SW 1271 (cell line): ENCODE results near the gene FBXO48.
A peak's percentile ranks its signal among the peaks of the same experiment; 100 is the strongest.
"Not testable (repeated sequence)": the region's sequence is repeated elsewhere in the genome, so short reads cannot be mapped to it uniquely, and the experiment has no call there.

Source experiments
- DNase-seq, 2 experiments: peaks; one replicate each; lab custom pipeline; 2025; lab: John Stamatoyannopoulos, UW

FBXO48 gene, protein sequence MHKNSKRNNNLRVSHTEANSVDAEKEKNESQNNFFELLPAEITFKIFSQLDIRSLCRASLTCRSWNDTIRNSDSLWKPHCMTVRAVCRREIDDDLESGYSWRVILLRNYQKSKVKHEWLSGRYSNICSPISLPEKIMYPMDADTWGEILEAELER

DNA sequence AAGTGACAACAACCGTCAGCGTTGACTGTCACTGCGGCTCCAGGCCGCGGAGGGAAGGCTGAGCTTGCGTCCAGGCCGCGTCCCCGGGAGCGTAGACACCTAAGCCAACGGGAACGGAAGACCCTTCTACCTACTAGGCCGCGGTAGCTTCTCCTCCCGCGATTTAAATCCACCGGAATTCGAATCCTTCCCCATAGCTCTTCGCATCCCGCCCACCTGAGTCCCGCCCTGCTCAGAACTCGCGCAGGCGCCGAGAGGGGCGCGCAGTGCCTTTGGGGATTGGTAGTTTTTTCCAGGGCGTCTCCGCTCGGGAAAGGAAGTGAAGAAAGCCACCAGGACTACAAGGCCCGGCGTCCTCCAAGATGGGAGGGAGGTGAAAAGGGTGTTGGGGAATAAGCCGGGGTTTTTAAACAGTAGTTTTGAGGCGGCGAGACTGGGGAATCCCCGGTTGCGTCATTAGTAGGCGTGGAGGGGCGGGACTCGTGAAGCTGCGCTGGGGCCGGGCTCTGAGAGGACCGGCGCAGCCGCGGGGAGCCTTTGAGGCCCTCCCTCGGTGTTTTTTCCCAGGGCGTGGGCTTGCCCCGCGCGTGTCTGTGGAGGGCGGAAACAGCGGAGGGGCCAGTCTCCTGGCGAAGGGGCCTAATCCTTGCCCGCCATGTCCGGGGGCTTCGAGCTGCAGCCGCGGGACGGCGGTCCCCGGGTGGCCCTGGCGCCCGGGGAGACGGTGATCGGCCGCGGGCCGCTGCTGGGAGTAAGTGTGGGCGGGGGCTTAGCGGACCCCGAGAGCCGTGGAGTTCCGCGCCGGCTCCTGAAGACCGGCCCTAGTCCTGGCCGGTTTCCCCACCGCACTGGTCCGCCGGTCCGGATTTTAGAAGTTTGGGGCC, at the start of gene FBXO48, which contains the start of gene APLF:
FBXO48 (minus strand) TSS at position 218 of the 884 bp plus-strand sequence. CDS start 2,149 bp downstream, outside the sequence.
APLF (plus strand) TSS at position 509 of the 884 bp plus-strand sequence; CDS start at position 656, 147 bp downstream.
- peak; percentile 98 to 99 for DNase-seq

DNA sequence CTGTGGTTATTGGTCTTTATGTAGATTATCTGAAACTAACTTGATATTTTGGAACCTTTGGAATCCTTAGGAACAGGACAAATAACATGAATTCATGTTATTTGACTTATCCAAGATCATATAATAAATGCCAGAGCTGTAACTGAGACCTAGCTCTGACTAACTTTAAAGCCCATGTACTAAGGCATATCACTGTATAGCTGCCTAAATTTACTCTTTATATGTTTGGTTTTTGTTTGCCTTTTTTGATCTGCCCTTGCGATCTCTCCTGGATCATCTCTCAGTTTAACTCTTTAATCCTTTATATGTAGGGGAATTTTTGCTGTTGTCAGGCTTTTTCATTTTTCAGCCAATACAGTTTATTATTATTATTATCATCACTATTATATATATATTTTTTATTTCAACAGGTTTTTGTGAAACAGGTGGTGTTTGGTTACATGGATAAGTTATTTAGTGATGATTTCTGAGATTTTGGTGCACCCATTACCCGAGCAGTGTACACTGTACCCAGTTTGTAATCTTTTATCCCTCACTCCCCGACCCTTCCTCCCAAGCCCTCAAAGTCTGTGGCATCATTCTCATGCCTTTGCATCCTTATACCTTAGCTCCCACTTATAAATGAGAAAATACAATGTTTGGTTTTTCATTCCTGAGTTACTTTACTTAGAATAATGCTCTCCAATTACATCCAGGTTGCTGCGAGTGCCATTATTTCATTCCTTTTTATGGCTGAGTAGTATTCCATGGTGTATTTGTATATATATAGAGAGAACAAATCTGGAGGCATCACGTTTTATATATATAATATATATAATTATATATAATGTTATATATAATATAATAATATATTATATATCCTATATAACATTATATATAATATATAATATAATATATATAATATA, 49.2 kb upstream of the FBXO48 start:
- DNase-seq, result no peak

DNA sequence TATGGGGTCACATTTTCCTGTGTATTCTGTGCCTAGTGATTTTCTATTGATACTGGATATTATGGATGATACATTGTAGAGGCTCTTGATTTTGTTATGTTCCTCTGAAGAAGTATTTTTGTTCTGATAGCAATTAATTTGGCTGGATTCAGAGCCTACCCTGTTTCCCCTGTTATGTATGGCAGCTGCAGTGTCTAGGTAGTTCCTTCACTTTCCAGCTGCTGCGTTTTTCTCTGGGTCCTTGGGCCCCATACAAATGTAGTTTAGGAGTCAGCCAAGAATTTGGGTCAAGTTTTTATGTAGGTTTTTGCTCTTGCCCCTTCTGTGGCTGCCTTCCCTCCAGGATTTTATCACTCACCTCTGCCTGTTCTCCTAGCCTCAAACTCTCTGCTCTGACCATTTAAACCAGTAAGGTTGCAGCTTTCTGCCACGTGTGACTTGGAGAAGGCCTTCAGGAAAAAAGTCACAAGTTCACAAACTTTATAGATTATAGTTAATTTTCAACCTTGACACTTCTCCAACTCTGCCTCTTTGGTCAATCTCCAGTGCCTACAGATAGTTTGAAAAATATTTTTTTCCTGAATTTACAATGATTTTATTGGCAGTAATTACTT, 47.3 kb upstream of the FBXO48 start:
- DNase-seq, result no peak

DNA sequence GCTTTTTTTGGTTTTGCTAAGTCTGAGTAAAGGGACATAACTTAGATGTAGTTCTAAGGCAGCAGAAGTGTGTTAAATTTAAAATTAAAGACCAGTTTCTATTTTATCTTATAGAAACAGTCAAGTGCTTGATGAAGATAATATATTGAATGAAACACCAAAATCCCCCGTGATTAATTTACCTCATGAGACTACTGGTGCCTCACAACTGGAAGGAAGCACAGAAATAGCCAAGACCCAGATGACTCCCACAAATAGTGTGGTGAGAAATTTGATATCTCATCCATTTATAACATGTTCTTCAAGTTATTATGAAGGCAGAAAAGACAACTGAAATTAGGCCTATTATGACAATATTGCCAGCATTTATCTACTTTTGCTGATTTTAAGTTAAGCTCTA, 45.9 kb upstream of the FBXO48 start:
- no peak for DNase-seq

DNA sequence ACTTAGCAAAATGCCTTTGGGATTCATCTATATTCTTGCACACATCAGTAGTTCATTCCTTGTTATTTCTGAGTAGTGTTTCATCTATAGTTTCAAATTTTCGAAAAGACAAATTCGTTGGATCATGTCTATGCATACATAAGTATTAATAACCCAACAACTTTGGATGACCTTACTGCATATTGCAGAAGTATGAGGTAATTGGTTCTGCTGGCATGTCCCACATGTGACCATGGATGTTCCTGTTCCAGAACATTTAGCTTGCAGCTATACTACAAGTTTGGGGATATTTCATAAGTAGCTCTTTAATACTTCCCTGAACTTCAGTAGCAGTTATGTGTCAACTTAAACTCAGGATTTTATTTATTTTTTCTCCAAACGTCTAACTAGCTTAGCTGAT, 45.2 kb upstream of the FBXO48 start:
- no peak for DNase-seq

DNA sequence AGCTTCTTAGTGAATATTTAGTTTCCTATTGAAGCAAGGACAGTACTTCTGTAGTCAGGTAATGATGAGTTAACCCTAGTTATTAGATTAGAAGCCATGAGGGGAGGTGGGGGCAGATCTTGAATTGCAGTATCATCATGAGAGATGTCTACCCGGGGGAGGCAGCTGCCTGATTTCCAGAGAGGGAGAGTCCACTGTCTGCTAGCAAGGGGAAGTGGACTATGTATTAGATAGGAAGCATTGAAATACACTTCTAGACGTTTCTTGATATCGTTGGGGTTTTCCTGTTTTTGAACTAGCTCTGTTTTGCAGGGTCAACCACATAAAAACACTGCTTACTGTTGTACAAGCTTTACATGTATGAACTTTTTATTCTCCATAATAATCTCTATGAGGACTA, 39.1 kb upstream of the FBXO48 start:
- DNase-seq, result no peak

GRCh38 chr2:68505603-68506159, 38.6 kb upstream of the FBXO48 start:
- DNase-seq, result no peak

- DNase-seq, result no peak
These were observed 34.7 kb upstream of the FBXO48 start for GRCh38 chr2:68501768-68502167.

- DNase-seq, result no peak
These were observed 33.6 kb upstream of the FBXO48 start for GRCh38 chr2:68500649-68501048.

DNA sequence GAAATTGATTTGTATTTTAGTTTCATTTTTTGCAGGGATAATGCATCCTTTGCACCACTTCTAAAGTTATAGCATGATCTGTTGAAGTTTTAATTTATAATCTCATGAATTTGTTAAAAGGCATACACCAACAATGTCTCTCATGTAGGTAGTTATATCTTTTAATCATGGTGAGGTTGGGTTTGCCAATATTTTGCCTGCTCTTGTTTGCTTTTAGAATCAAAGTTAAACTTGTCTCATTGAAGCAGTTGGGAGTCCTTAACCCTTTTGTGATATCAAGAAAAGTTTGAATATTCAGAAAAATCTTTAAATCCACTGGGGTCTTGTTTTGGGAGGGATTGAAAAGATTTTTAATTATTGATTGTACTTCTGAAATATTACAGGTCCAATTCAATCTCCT, 32.0 kb upstream of the FBXO48 start:
- DNase-seq, result no peak

DNA sequence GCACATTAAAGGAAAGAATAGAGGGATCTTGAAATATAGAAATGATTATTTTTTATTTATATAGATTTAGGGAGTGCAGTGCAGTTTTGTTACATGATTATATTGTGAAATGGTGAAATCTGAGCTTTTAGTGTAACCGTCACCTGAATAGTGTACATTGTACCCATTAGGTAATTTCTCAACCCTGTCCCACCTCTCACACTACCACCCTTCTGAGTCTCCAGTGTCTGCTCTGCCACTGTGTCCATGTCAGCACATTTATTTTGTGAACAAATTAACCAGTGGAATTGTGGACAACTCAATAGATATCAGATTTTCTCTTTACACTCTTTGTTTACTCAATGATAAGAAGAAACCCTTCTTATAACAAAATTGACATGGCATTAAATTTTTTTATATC, 24.5 kb upstream of the FBXO48 start:
- DNase-seq, result no peak

- DNase-seq, result no peak
These were observed 22.2 kb upstream of the FBXO48 start for GRCh38 chr2:68489282-68489681.

GRCh38 chr2:68488605-68489004, 21.5 kb upstream of the FBXO48 start:
- DNase-seq, result not testable (repeated sequence)

GRCh38 chr2:68487773-68488355, 20.8 kb upstream of the FBXO48 start:
- DNase-seq, result peak in 1 of 2 experiments; percentile 45

- DNase-seq, result no peak
These were observed 15.9 kb upstream of the FBXO48 start for GRCh38 chr2:68483011-68483410.

DNA sequence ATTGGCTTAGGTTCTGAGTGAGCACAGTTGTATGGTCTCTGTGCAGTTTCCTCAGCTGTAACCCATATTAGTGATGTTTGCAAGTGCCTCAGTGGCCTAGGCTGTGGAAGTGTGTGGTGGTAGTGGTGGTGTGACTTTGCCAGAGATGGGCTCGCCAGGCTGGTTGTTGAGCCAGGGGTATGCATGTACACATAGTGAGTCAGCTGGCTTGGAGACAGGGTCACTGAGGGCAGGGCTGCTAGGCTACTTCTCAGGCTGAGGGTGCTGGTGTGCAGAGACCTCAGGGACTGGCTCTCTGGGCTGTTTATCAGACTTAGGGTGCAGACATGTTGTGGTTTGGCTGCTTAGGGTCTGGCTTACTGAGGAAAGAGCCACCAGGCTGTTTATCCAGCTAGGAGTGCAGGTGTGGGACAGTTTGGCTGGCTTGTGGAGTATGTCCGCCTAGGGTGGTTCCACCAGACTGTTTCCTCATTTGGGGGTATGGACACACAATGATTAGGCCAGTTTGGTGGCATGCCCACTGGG, 15.3 kb upstream of the FBXO48 start:
- DNase-seq, result no peak

DNA sequence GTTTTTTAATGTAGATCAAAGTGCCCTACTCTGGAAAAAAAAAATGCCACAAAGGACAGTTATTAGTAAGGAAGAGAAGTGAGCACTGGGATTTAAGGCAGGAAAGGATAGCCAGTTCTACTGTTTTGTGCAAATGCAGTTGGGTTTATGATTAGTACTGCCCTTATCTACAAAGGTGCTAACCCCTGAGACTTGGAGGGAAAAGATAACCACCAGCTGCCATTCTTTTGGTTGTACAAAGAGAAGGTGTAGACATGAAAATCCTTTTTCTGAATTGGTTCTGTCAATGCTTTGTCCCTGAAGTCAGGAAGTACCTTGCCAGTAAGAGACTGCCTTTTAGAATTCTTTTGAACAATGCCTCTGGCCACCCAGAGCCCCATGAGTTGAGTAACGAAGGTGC, 11.6 kb upstream of the FBXO48 start:
- no peak for DNase-seq

DNA sequence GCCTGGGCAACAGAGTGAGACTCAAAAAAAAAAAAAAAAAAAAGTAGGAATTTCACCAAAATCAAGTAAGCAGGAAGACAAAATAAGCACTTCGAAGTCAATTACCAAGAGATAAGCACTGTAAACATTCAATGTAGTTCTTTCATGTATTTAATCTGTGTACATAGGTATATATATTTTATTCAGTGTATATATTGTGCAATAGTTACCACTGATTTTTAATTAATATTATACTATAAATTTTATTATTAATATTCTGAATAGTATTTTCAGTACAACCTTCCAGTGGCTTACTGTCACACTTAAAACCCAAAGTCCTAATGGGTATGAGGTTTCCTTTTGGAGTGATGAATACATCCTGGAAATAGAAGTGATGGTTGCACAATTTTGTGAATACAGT, 9.4 kb upstream of the FBXO48 start:
- DNase-seq, result no peak

GRCh38 chr2:68475576-68475975, 8.5 kb upstream of the FBXO48 start:
- no peak for DNase-seq

DNA sequence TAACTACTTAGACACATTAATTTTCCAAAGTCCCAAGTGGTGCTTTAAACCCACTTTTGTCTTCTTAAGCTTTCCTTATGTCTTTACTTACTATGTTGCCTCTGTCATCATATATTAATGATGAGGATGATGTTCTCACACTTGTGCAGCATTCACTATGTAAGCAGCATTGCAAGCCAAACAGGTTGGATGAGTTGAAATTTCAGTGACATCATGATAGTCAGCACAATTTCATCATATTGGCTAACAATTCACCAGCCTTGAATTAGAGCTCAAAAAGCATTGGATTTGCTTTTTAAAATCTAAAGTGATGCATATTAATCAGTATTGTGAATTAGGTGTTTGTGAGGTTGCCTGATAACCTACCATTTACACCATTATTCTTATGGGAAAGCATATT, 8.0 kb upstream of the FBXO48 start:
- no peak for DNase-seq
